HL-60 (cell line): ENCODE measurements around the gene STX1B.

Experiments
- DNase-seq, 2 experiments: peaks; one replicate each; pipeline ENCODE4 v3.0.0-alpha.2; 2010 to 2020; ENCODE audit warnings: low read depth in 1 of 2, low spot score in 1 of 2
- H3K27ac ChIP-seq: fragments of 250-450 bp; sonication (Bioruptor Pico); replicated peaks from 2 replicates; pipeline ENCODE4 v1.5.1; 2020; ENCODE audit warnings: mild to moderate bottlenecking, moderate library complexity
- H3K27me3 ChIP-seq: fragments of 250-450 bp; sonication (Bioruptor Pico); 2 replicates; pipeline ENCODE4 v1.5.1; 2021; ENCODE audit warnings: mild to moderate bottlenecking, moderate library complexity; ENCODE audit not compliant: insufficient read depth, poor library complexity, severe bottlenecking
- H3K4me3 ChIP-seq: replicated peaks from 2 replicates; pipeline ENCODE4 v1.5.1; 2011; ENCODE audit warnings: mild to moderate bottlenecking, control low read depth, low read length; ENCODE audit not compliant: insufficient read depth
- CTCF ChIP-seq: IDR thresholded peaks from one replicate; pipeline ENCODE4 v1.5.1; 2011; ENCODE audit warnings: low read length, control low read depth, inconsistent platforms; ENCODE audit not compliant: insufficient read depth
- GABPA ChIP-seq: IDR thresholded peaks from 2 replicates; pipeline ENCODE4 v1.6.1; 2012; ENCODE audit warnings: low read depth
- POLR2AphosphoS5 ChIP-seq: IDR thresholded peaks from 2 replicates; pipeline ENCODE4 v1.6.1; 2012; ENCODE audit warnings: low read depth
- REST ChIP-seq: IDR thresholded peaks from 2 replicates; pipeline ENCODE4 v1.6.1; 2012; ENCODE audit warnings: low read depth; ENCODE audit not compliant: insufficient replicate concordance
- SPI1 ChIP-seq: IDR thresholded peaks from 2 replicates; pipeline ENCODE4 v1.6.1; 2012; ENCODE audit warnings: low read depth, mild to moderate bottlenecking, borderline replicate concordance

Gene STX1B

DNA sequence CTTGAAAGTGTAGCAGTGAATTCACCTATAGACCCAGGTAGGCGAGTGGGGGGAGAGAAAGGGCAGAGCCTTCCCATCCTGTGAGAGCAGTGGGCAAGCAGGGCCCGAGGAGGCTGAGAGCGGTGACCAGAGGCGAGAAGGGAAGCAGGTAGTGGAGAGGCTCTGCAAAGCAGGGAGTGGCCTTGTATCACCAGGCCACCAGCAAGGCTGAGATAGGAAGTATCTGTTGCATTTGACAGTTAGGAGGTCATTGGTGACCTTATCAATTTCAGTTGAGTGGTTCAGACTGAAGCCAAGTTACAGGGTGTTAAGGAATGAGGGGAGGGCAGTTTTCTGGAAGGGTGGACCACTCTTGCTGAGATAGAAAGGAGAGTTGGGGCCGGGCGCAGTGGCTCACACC, 36.1 kb downstream of the STX1B start:
- no peak overlapping the region for H3K27ac ChIP-seq
- no peak overlapping the region for H3K4me3 ChIP-seq
- no peaks in the 10 kb centered on the region for H3K27me3 ChIP-seq
- TF ChIP-seq REST (no peak), POLR2AphosphoS5 (0 out of 2 replicates have a peak, but pooled peaks have one; percentile 17), CTCF (no peak), GABPA (no peak)
- DNase-seq: no peak

DNA sequence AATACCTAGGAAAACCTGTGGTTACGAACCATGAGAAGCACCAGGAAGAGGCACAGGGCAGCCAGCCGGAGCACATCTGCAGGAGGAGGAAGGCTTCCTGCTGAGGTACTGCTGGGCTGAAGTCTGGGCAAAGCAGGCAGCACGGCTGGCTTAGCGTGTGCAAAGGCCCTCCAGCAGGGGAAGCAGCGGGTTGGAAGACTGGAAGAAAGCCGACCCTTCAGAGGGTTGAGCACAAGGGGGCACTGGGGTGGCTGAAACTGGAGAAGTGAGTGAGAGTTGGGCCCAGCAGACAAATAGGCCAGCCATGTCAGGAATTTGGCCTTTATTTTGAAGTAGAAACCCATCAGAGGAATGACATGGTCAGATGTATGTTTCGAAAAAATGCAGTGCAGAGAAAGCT, 37.6 kb downstream of the STX1B start:
- TF ChIP-seq REST (no peak), POLR2AphosphoS5 (no peak), GABPA (no peak)
- Histone ChIP-seq H3K27me3 (no peaks in the 10 kb centered on the region), H3K4me3 (no peak overlapping the region), H3K27ac (no peak overlapping the region)
- no peak for DNase-seq

DNA sequence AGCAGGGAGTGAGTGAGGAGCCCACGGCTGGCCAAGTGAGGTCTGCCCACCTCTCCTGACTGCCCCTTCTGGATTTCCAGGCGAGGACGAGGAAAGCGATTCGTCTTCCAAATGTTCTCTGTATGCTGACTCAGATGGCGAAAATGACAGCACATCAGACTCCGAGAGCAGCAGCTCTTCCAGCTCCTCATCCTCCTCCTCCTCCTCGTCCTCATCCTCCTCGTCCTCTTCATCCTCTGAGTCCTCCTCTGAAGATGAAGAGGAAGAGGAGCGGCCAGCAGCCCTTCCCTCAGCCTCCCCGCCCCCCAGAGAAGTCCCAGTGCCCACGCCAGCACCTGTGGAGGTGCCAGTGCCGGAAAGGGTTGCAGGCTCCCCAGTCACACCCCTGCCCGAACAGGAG, 39.1 kb downstream of the STX1B start:
- H3K27me3 ChIP-seq: no peaks in the 10 kb centered on the region
- no peak overlapping the region for H3K27ac ChIP-seq
- no peak overlapping the region for H3K4me3 ChIP-seq
- no peak for DNase-seq
- no peak for TF ChIP-seq GABPA
- no peak for TF ChIP-seq CTCF
- no peak for TF ChIP-seq REST
- no peak for TF ChIP-seq POLR2AphosphoS5
- TF ChIP-seq SPI1: no peak
